Adrenal gland (tissue), 5 donors: ENCODE data around the gene SLC4A1.

Experiments used
- POLR2A ChIP-seq, 2 donors: fragments of 450-650 bp; IDR thresholded peaks; one replicate each; pipeline ENCODE4 v1.6.1; 2017; ENCODE audit warnings: antibody characterized with exemption in 2 of 2, mild to moderate bottlenecking in 2 of 2, moderate library complexity in 1 of 2
- TF ChIP-seq, protein P1 (sequence below), 6 experiments: fragments of 450-650 bp in 4 of 6; fragments of 200-600 bp in 2 of 6; sonication (generic) in 1 of 6; IDR thresholded peaks; 1 replicate in 5 of 6; 2 replicates in 1 of 6; pipeline versions ENCODE4 v1.5.1 to v1.8.0; 2016 to 2021; ENCODE audit warnings: antibody characterized with exemption in 6 of 6, mild to moderate bottlenecking in 2 of 6, moderate library complexity in 1 of 6
- donor health status: DM: no; HTN: no; CAD: no.

DNA sequence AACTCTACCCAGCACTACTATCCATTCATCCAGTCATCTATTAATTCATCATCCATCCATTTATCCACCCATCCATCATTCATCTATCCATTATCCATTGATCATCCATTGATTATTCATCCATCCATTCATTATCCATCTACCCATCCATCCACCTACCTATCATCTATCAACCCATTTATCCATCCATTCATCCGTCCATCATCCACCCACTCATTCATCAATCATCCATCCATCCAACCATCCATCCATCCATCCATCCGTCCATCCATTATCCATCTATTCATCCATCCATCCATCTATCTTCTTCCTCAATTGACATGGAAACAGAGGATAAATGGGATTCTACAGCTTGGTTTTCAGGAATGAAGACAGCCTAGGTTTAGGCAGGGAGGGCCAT is 12.0 kb downstream of the SLC4A1 start:
- no peak for TF ChIP-seq POLR2A (IDR thresholded peaks at IDR 0.05)
- TF ChIP-seq, protein P1, sequence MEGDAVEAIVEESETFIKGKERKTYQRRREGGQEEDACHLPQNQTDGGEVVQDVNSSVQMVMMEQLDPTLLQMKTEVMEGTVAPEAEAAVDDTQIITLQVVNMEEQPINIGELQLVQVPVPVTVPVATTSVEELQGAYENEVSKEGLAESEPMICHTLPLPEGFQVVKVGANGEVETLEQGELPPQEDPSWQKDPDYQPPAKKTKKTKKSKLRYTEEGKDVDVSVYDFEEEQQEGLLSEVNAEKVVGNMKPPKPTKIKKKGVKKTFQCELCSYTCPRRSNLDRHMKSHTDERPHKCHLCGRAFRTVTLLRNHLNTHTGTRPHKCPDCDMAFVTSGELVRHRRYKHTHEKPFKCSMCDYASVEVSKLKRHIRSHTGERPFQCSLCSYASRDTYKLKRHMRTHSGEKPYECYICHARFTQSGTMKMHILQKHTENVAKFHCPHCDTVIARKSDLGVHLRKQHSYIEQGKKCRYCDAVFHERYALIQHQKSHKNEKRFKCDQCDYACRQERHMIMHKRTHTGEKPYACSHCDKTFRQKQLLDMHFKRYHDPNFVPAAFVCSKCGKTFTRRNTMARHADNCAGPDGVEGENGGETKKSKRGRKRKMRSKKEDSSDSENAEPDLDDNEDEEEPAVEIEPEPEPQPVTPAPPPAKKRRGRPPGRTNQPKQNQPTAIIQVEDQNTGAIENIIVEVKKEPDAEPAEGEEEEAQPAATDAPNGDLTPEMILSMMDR (IDR thresholded peaks at IDR 0.05), result no peak
